Activated naive CD4-positive, alpha-beta T cell treated with Interleukin-2 at 50 U/mL for 16 hours (primary cell): ENCODE measurements around the gene INTS15.
"Not testable (repeated sequence)": the region's sequence is repeated elsewhere in the genome, so short reads cannot be mapped to it uniquely, and the experiment has no call there.

Experiments
- DNase-seq: peaks from one replicate; pipeline ENCODE4 v3.0.0-alpha.2; 2020

Gene INTS15

DNA sequence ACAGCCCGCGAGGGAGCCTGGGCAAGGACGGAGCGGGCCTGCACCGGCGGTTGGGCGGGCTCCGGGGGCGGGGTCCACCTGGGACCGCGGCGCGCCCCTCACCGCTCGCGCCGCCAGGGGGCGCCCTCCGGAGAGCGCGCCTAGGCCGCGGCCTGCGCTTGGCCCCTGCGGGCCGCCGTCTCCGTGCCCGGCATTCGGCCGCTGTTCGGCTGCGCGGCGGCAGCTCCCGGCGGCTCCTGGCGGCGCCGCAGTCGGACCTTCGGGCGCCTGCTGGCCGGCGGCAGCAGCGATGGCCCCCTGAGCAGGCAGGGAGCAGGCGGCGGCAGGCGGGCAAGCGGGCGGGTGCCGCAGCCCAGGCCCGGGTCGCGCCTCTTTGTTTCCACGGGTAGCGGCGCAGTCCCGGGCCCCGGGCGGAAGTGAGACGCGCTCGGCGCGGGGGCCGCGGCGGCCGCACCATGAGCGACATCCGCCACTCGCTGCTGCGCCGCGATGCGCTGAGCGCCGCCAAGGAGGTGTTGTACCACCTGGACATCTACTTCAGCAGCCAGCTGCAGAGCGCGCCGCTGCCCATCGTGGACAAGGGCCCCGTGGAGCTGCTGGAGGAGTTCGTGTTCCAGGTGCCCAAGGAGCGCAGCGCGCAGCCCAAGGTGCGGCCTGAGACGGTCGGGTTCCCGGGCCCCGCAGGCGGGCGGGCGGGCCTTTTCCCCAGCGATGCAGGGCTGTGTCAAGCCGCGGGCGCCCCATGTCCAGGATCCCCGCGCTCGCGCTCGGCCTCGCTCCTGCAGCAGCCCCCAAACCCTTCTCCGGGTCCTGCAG, at the start of gene INTS15:
INTS15 (plus strand) TSS at position 193 of the 816 bp plus-strand sequence; CDS start at position 456, 263 bp downstream.
- DNase-seq = peak; percentile 83

DNA sequence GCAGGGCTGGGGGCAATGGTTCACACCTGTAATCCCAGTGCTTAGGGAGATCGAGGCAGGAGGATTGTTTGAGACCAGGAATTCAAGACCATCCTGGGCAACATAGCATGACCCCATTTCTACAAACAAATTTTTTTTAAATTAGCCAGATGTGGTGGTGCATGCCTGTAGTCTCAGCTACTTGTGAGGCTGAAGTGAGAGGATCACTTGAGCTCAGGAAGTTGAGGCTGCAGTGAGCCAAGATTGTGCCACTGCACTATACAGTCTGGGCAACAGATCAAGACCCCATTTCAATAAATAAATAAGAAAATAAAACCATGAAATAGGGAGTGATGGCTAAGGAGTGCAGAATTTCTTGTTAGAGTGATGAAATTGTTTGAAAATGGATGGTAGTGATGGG, 47.5 kb upstream of the INTS15 start:
- DNase-seq = no peak

DNA sequence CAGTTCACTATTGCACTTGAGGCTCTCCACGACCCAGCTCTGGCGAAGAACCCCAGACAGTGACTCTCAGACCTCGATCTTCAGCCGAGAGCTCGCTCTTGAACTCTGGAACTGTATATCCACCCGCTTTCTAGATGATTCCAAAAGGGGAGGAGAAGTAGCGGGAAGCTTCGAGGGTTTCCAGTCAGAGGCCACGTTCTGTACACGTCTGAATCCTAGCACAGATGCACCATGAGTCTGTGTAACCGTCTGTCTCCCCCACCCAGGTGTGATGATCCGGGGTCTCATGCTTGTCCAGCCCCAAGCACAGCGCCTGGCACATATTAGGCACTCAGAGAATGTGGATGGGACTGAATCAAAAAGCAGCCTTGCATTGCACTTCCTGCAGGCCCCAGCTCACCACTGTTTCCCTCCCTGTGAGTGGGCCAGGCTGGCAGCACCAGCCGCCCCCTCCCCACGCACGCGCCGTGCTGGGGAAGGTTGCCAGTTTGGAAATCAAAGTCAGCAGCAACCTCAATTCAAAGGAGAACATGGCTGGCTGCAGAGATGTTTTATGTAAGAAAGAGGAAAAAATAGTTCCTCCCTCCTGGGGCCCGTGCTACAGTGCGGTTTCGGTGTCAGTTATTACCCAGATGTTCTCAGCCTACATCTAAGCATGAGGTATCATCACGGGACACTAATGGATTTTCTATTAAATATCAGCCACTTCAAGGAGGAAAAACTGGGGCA, 44.3 kb upstream of the INTS15 start:
- no peak for DNase-seq

DNA sequence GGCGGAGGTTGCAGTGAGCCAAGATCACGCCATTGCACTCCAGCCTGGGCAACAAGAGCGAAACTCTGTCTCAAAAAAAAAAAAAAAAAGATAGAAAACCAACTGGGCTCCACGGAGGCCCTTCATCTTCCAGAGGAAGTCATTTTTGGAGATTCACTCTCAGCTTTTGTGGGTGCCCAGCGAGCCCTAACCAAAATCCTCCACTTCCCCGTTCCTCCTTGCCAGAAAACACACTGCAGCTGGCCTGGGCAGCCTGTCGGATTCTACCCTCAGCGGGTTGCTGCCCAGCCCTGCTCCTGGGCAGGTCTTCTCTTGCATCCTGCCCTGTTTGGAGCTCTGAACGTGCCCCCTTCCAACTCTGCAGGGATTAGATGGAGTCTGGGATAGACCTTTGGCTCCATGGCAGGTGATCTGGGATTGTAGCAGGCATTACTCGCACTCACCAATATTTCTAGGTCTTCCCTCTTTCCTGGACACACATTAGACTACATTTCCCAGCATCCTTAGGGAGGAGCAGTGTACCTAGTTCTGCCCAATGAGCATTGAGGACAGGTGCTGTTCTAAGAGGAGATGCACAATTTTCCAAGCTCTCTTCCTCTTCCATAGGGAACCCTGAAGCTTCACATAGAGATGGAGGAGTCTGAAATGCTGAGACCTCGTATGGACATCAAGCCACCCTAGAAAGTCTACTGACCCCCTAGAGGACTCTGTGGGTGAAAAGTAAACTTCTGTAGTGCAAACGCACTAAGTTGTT, 43.1 kb upstream of the INTS15 start:
- no peak for DNase-seq

- DNase-seq = no peak
Measured at GRCh38 chr7:6547400-6547799, 42.4 kb upstream of the INTS15 start.

GRCh38 chr7:6551016-6551511, 38.8 kb upstream of the INTS15 start, which contains the start of gene GRID2IP:
GRID2IP (minus strand) TSS chr7:6551461; CDS start chr7:6551436, 25 bp downstream.
- no peak for DNase-seq

- DNase-seq = no peak
Measured at GRCh38 chr7:6553448-6554044, 36.3 kb upstream of the INTS15 start.

- DNase-seq = no peak
Measured at GRCh38 chr7:6554848-6555247, 35.0 kb upstream of the INTS15 start.

- DNase-seq = no peak
Measured at GRCh38 chr7:6556196-6556595, 33.6 kb upstream of the INTS15 start.

DNA sequence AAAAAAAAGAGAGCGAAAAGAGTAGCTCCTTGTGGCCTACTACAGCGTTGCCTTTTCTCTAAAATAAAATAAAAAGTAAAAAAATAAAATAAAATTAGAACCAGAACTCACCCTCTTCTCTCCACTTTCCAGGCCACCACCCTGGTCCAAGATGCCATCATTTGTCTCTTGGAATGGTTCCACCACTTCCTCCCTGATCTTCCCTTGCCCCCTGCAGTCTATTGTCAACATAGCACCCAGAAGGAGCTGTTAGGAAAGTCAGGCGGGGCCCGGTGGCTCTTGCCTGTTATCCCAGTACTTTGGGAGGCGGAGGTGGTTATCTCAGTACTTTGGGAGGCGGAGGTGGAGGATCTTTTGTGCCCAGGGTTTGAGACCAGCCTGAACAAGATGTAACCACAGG, 31.0 kb upstream of the INTS15 start:
- DNase-seq = no peak

DNA sequence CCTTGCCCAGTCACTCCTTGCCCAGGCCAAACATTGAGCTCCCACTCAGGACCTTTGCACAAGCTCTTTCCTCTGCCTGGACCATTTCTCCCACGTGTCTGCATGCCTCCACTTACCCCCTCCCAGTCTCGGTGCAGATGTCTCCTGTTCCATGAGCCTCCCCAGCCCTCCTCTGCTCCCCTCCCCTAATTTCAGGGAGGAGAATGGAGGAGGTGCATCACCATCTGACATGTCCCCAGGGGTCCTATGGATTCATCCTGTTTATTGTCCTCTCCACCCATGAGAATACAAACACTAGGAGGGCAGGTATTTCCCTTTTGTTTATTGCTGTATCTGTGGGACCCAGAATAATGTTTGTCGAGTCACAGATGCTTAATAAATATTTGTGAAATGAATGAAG, 29.9 kb upstream of the INTS15 start:
- no peak for DNase-seq

DNA sequence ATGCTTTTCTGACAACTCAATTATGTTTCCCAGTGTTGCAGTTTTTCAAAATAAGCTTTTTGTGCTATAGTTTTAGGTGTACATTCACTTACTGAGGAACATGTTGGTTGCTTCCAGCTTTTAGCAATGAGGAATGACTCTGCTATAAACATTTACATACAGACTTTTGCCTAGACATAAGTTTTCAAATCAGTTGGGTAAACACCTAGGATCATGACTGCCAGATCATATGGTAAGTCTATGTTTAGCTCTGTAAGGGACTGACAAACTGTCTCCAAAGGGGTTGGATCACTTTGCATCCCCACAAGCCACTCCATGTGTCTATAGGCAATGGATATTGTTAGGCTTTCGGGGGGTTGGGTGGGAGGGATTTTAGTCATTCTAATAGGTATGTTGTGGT, 27.7 kb upstream of the INTS15 start:
- no peak for DNase-seq

DNA sequence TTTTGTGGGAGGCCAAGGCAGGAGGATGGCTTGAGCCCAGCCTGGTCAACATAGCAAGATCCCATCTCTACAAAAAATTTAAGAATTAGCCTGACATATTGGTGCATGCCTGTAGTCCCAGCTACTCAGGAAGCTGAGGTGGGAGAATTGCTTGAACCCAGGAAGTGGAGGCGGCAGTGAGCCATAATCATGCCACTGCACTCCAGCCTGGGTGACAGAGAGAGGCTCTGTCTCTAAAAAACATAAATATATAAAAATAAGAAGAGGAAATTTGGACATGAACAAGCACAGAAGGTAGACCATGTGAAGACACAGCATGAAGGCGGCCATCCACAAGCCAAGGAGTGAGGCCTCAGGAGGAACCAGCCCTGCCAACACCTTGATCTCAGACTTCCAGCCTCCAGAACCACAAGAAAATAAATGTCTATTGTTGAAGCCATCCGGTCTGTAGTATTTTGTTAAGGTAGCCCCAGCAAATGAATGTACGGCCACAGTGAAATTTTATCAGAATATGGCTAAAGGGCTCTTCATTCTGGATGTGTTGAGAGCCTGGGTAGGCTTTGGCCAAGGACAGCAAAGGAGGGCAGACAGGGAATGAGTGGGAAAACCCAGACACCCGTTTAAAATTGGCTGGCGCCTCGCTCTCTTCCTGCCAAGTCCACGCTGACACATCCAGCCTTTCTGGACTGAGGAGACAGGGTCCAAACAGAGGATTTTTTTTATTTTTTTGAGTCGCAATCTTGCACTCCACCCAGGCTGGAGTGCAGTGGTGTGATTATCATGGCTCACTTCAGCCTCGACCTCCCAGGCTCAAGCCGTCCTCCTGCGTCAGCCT, 25.7 kb upstream of the INTS15 start:
- DNase-seq = no peak

DNA sequence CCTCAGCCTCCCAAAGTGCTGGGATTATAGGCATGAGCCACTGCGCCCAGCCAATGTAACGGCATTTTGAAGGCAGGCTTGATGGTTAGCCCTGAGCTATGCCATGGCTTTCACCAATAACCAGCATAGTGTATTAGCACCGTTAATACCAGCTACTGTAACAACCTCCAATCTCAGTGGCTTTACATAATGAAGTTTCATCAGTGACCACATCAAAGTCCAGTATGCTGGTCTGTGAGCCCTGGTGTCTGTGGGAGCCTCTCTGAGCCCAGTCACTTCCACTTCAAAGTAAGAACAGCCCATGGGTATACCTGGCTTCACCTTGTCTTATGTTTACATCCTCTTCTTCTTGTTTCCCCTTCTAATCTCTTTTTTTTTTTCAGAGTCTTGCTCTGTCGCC, 24.2 kb upstream of the INTS15 start:
- no peak for DNase-seq

DNA sequence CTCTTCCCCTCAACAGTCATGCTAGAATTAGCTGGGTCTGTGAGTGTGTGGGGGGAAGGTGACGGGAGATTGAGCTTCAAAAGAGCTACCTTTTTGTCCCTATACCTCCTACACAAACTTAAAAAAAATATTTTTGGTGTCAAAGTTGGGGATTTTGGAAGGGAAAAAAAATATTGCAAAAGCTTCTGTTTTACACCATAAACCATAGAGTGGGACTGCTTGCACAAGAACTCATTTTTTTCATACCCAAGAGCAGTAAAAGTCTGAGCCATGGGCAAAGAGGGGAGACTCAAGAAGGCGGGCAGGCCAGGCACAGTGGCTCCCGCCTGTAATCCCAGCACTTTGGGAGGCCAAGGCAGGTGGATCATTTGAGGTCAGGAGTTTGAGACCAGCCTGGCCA, 21.9 kb upstream of the INTS15 start:
- no peak for DNase-seq

DNA sequence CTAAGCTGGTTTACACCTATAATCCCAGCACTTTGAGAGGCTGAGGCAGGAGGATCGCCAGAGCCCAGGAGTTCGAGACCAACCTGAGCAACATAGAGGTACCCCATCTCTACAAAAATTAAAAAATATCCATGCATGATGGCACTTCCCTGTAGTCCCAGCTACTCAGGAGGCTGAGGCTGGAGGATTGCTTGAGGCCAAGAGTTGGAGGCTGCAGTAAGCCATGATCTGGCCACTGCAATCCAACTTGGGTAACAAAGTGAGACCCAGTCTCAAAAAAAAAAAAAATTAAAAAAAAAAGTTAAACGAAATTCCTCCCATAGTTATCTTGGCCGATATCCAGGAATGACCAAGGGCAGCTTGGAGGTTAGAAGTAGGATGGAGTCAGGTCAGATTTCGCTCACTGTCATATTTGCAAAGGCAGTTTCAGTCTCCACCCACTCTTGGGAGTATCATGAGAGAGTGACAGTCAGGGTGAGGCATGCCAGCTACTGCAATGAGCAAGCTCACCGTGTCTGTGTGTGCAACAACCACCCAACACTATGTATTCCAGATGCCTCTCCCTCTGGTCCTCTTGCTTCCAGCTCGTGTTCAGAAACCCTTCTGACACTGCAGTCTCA, 18.6 kb upstream of the INTS15 start:
- no peak for DNase-seq

GRCh38 chr7:6575281-6576023, 14.4 kb upstream of the INTS15 start:
- no peak for DNase-seq

DNA sequence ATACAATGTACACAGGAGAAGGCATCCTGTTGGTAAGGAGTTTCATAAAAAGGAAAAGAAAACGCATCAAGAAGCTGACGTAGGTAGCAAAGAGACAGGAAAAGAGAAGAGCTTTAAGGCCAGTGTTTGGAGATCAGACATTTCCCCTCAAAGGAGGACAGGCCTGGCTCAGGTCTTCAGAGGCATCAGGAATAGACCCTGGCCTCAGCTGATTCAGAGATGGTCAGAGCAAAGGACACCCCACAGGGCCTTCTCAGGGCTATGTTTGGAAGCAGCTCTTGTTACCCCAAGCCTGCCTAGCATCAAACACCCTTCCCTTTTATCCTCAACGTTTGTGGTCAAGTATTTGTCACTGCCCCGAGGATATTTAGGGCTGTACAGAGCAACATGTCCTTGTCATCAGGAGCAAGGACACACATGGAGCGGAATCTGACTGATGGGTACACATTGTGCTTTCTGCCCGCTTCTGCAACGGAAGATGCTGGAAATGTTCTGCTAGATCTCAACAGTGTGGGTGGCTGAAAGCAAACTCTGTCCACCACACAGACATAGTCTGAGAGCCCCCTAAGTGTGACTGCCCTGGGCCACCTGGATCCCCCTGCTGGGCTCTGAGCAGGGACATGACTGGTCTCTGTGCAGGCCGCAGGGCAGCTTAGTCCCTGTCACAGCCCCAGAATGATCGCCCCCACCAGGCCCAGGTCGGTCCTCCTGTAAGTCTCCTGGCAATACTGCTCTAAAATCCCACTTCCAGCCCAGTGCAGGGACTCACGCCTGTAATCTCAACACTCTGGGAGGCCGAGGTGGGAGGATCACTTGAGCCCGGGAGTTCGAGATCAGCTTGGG, 13.6 kb upstream of the INTS15 start:
- no peak for DNase-seq

DNA sequence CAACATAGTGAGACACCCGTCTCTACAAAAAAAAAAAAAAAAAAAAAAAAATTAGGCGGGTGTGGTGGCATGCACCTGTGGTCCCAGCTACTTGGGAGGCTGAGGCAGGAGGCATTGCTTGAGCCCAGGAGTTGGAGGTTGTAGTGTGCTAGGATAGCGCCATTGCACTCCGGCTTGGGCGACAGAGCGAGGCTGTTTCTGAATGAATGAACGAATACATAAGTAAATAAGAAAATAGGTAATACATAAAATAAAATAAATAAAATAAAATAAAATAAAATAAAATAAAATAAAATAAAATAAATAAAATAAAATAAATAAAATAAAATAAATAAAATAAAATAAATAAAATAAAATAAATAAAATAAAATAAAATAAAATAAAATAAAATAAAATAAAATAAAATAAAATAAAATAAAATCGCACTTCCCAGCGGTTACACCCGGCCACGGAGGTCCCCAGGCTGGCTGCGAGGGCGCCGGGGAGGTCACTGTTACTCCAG, 12.9 kb upstream of the INTS15 start:
- DNase-seq = not testable (repeated sequence)
